HG02759 (cell line): ENCODE data around the gene STPG4.
"Not testable (repeated sequence)": the region's sequence is repeated elsewhere in the genome, so short reads cannot be mapped to it uniquely, and the experiment has no call there.

ENCODE experiments used
- ATAC-seq: cut with Tn5 transposase; IDR thresholded peaks from one replicate; pipeline ENCODE4 v1.9.1; 2021; ENCODE audit warnings: mild to moderate bottlenecking, moderate library complexity; ENCODE audit not compliant: unreplicated experiment

STPG4 gene

GRCh38 chr2:47173986-47174732 is 19.1 kb upstream of the STPG4 start:
- ATAC-seq: no peak

- ATAC-seq: no peak
These were observed 18.0 kb upstream of the STPG4 start for GRCh38 chr2:47172922-47173695.

- no peak for ATAC-seq
These were observed 17.2 kb upstream of the STPG4 start for GRCh38 chr2:47172156-47172921.

DNA sequence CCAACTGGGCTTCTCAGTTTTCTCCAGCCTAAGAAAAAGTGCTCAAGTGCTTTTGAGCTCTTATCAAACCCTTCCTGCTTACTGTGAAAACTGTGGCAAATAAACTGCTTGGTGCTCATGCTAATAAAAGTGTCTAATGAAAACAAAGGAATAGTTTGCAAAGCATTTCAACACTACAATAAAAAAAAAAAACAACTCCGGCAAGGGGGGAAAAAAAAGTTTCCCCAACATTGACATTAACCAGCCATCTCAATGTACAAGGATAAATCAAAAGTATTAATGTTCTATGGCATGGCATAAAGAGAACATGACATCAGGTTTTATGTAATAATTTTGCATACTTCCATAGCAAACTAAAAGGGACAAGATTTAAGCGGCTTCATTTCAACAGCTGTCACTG is 14.7 kb upstream of the STPG4 start:
- ATAC-seq: no peak

GRCh38 chr2:47168895-47169294 is 13.8 kb upstream of the STPG4 start:
- ATAC-seq: not testable (repeated sequence)

DNA sequence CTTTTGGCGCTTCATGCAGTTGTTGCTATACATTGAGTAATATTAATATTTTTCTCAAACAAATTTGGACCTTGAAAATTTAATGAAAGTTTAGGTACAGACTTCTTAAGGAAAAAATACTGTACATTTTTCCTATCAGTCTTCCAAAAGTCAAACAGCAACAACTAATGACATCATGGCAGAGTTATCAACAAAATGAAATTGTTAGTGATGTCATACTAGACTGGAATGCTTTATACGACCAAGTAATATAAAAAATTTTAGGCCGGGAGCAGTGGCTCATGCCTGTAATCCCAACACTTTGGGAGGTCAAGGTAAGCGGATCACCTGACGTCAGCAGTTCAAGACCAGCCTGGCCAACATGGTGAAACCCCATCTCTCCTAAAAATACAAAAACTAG is 12.0 kb upstream of the STPG4 start:
- no peak for ATAC-seq

GRCh38 chr2:47165001-47165555 is 10.0 kb upstream of the STPG4 start:
- no peak for ATAC-seq

GRCh38 chr2:47162780-47163179 is 7.7 kb upstream of the STPG4 start:
- ATAC-seq: no peak

DNA sequence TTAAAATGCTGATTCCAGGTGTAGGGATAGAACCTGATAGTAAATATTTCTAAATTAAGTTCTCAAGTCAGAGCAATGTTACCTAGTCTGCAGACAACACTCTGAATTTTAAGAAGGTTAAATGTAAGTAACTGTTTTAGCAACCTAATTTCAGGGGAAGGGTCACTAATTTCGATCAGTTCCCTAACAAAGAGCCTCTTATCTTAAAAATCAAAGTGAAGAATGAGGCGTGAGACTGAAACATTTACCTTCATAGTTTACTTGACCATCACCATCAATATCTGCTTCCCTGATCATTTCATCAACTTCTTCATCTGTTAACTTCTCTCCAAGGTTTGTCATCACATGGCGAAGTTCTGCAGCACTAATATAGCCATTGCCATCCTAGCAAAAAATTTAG is 6.4 kb upstream of the STPG4 start:
- ATAC-seq: no peak

GRCh38 chr2:47160660-47161059 is 5.6 kb upstream of the STPG4 start:
- ATAC-seq: no peak

DNA sequence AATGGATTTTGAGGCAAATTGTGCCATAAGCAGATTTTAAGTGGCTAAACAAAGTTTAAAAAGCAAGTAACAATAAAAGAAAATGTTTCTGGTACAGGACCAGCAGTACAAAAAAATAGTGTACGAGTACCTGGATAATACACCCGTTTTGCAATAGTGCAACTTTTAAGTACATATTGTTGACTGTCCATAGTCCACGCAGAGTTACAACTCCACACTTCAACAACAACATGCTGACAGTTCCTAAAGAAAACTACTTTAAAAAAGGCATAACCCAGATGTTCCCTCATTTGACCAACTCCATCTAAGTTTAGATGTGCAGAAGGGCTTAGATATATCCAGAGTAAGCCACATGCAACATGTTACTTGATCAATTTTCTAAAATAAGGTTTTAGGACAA is 5.1 kb upstream of the STPG4 start:
- no peak for ATAC-seq

GRCh38 chr2:47159627-47160026 is 4.5 kb upstream of the STPG4 start:
- ATAC-seq: no peak

DNA sequence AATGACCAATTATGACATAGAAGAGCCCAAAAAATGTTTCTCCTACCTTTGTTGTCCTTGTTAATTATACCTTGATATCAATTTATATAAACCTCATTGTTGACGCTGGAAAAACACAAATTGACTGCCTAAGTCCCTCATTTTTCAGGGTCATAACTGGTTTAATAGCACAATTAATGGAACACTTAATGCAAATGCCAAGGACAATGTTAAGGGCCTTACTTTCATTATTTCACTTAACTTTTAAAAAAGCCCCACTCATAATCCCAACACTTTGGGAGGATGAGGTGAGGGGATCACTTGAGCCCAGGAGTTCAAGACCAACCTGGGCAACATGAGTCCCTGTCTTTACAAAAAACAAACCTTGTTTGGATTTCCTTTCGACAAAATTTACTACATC is 3.5 kb upstream of the STPG4 start:
- ATAC-seq: no peak

GRCh38 chr2:47152803-47153202 is 2.3 kb downstream of the STPG4 start:
- ATAC-seq: no peak

- ATAC-seq: no peak
These were observed 4.9 kb downstream of the STPG4 start for GRCh38 chr2:47150175-47150574.

DNA sequence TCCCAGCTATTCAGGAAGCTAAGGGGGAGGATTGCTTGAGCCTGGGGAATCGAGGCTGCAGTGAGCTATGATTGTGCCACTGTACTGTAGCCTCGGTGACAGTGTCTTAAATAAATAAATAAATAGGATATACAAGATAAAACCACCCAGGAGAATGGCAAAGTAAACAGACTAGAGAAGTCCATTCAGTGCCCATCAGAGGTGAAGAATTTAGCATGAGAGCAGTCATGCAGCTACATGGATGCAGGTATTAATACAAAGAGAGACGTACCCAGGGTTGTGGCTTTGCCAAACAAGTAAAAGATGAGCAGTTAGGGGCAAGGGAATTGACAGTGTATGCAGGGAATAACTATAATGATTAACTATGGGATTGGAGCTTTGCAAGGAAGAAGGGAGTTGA is 8.1 kb downstream of the STPG4 start:
- ATAC-seq: no peak

DNA sequence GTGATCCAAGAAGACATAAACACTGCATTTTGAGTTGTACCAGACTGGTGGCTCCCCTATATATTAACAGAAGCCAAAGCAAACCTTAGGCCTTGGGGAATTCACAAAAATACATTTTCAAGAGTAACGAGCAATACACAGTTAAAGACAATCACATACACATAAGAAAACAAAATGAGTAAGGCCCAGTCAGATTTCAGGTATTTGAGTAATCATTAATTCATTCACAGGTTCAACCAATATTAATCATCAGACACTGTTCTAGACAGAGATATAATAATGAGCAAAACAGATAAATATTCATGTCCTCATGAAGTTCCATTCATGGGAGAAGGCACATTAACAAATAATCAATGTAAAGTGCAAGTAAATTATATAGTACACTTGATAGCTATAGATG is 9.6 kb downstream of the STPG4 start:
- no peak for ATAC-seq

DNA sequence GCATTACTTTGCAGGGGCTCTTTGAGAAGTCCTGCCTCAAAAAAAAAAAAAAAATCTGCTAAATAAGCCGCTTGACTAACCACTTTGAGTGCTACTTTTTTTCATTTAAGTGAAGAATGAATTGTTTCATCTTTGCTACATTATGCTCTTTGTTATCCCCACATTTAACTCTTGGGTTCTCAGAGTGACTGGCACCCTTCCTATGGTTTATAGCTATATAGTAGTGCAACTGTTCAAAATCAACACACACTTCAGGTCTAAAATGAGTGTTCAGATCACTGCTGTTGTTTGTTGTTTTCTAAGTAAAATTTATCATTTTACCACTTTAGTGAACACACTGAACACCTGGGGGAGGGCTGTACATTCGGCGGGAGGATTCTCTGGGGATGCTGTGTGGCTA is 13.6 kb downstream of the STPG4 start:
- no peak for ATAC-seq

DNA sequence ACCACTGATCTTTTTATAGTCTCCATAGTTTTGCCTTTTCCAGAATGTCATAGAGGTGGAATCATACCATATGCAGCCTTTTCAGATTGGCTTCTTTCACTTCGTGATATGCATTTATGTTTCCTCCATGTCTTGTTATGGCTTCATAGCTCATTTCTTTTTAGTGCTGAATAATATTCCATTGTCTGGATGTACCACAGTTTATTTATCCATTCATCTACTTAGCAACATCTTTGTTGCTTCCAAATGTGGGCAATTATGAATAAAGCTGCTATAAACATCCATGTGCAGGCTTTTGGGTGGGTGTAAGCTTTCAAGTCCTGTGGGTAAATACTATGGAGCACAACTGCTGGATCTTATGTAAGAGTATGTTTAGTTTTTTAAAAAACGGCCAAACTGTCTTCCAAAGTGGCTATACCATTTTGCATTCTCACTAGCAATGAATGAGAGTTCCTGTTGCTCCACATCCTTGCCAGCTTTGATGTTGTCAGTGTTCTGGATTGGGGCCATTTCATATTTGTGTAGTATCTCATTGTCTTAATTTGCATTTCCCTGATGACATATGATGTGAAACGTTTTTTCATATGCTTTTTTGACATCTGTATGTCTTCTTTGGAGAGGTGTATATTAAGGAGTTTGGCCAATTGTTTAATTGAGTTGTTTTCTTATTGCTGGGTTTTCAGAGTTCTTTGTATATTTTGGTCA is 20.6 kb downstream of the STPG4 start:
- no peak for ATAC-seq

DNA sequence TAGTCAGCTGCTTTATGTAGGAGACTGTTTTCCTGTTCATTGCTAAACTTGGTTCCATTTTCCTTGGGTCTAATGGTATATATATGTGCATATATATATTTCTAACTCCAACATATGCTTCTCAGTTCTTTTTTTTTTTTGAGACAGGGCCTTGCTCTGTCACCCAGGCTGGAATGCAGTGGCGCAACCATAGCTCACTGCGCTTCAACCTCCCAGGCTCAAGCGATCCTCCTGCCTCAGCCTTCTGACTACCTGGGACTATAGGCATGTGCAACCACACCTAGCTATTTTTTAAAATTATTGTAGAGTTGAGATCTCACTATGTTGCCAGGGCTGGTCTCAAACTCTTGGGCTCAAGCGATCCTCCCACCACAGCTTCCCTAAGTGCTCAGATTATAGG is 22.1 kb downstream of the STPG4 start:
- ATAC-seq: no peak

DNA sequence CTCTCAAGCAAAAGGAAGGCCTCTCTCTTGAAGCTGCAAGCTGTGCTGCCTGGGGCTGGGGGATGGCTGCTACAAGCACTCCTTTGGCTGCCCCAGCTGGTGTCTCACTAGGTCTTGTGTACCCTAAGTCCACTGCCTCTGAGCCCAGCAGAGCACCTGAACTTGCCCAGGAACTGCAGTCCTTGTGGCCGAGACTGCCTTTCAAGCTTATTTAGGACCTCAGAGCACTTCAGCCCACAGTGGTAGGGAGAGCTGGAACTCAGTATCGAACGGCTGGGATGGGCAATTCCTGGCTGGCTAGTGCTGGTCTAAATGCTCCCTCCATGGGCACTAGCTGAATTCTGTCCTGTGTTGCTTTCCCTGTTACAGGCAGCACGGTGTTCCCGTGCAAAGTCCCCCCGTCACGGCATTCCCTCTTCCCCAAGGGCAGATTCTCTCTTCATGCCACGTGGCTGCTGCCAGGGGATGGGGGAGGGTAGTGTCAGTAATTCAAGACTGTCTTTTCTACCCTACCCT is 25.9 kb downstream of the STPG4 start:
- ATAC-seq: no peak
